GM19395 (cell line): Measurements from ENCODE around the gene IER2.
"Not testable (repeated sequence)": the region's sequence is repeated elsewhere in the genome, so short reads cannot be mapped to it uniquely, and the experiment has no call there.

ENCODE experiments used
- ATAC-seq: cut with Tn5 transposase; IDR thresholded peaks from one replicate; pipeline ENCODE4 v1.9.1; 2021; ENCODE audit warnings: mild to moderate bottlenecking, moderate library complexity; ENCODE audit not compliant: unreplicated experiment

IER2 gene

DNA sequence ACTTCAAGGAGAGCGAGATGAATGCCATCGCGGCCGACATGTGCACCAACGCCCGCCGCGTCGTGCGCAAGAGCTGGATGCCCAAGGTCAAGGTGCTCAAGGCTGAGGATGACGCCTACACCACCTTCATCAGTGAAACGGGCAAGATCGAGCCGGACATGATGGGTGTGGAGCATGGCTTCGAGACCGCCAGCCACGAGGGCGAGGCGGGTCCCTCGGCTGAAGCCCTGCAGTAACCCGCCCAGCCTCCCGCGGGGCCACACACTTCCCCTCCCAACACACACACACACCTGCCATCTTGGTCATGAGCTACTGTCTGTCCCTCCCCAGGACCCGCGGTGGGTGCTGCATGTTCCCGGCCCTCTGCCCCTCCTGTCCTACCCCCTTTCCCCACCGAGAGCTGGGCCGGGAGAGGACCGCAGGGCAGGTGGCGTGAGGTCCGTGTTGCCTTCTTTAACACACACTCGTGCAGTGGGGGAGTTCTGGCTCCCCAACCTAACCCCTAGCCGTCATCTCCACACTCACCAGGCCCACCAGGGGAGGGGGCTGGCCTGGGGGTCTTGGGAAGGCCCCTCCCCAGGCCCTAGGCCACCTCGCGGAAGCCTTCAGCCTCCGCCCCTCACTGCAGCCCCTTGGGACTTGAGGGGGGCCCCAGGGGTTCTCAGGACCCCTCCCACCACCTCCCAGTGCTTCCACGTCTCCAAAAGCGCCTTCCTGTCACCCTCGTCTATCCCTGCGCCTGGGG is 11.9 kb upstream of the IER2 start:
- no peak for ATAC-seq

DNA sequence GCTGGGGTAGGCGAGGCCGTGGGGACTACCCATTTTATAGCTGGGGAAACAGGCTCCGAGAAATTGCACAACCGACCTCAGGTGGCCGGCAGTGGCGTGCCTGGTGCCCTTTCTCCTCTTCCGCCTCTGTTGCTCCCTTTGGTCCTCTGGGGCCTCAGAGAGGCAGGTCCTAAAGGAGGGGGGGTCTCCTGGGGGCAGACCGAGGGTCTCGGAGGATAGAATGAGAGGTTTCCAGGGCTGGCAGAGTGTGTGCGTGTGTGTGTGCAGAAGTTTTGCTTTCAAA is 11.4 kb upstream of the IER2 start:
- ATAC-seq, result no peak

DNA sequence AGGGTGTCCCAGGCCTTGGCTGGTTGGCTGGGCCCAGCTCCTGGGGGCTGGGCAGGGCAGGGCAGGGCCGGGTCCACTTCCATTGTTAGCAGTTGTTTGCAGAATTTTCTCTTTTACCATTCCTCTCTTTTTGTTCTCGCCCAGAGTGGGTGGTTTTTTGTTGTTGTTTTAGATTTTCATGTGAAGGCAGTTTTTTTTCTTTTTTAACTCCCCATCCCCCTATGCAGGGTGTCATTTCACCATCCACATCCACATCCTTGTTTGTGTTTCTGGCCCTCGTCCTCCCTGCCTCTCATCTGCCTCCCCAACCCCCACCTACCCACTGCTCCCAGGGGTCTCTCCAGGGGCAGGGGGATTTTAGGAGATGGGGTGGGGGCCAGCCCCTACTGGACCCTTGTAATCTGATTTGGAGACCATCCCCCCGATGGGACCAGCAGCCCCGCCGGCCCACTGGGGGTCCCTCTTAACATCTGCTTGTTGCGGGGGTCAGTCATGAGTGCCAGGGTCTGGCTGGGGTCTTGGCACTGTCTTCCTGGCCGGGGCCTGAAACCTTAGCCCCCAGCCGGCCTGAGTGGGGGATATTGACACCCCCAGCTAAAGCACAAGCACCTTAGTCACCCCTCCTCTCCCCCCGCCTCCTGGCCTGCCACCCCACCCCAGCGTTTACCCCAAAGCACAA is 10.4 kb upstream of the IER2 start:
- no peak for ATAC-seq

DNA sequence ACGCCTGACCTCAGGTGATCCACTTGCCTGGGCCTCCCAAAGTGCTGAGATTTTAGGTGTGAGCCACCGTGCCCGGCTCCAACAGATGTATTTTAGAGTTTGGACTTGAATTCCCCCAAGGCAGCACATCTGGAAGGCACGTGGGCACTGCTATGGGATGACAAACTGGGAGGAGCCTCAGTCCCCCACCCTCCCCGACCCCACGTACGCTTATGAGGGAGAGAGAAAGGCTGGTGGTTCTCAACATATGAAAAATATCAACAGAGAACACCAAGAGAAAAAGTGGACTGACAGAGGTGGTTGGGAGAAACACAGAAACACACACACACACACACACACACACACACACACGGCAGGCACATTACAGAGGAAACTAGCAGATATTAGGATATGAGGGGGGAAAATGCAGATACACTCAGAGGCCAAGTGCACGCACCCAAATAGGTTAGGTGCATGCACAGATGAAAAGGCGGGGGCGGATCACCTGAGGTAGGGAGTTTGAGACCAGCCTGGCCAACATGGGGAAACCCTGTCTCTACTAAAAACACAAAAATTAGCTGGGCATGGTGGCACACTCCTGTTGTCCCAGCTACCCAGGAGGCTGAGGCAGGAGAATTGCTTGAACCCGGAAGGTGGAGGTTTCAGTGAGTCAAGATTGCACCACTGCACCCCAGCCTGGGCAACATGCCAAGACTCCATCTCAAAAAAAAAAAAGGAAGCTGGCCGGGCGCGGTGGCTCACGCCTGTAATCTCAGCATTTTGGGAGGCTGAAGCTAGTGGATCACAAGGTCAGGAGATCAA is 3.2 kb upstream of the IER2 start:
- ATAC-seq, result no peak

DNA sequence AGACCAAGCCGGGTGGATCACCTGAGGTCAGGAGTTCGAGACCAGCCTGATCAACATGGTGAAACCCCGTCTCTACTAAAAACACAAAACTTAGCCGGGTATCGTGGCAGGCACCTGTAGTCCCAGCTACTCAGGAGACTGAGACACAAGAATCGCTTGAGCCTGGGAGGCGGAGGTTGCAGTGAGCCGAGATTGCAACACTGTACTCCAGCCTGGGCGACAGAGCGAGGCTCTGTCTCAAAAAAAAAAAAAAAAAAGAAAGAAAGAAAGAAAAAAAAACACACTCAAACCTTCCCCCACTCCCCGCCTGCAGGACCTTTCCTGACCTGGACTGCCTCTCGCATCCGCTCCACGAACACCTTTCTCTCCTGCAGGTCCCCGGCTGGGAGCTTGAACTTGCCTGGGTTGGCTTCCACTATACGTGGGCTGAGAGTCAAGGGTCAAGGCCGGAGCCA is 1.0 kb upstream of the IER2 start:
- ATAC-seq, result not testable (repeated sequence)

DNA sequence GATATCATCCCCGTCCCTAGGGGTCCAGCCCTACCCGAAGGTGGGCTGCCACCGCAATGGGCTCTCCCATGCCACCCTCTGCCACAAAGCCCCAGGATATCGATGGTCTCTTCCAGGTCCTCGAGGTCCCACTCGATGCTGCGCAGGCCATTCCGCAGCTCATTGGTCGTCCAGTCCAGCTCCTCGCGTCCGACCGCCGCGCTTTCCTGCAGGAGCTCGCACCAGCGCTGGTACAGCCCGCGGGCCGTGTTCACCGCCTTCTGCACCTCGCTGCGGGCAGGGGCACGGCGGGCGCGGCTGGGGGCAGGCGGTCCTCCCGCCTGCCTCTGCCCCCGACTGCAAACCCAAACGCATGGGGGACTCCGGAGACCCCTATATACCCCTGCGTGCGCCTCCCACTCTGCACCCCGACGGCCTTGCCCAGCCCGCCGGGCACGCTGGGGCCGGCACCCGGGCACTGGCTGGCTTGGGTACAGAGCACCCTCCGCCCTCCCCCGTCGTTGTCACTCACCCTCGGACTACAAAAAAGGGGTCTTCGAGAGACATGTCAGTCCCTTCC is 504 bp upstream of the IER2 start:
- peak; percentile 2 for ATAC-seq

DNA sequence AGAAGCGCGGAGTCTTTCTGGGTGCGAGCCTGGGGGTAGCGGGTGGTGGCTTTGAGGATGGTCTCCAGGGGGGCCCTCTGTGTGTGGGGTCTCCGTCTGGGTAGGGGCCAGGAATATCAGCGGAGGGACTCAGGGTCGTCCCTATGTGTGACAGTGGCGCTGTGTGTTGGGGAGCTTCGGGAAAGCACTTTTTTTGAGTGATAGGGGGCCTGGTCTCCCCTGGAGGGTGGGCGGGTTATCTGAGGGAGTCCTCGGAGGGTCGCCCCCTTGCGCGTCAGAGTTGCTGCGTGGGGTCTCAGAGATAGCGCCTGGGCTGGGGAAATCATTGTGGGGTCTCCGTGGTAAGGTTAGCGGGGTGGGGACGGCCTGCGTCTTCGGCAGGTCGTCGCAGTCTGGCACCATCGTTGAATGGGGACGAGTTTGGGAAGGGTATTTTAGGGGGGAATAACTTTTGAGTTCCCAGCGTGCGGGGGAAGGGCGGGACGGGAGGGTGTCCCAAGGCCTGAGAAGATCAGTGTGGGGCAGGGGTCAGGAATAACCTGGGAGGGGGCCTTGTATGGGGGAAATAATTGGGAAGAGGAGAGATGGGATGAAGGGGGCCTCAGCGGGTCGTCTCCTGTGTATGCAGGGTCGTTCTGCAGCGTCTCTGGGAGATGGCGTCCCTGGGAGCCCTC is 857 bp downstream of the IER2 start:
- no peak for ATAC-seq

DNA sequence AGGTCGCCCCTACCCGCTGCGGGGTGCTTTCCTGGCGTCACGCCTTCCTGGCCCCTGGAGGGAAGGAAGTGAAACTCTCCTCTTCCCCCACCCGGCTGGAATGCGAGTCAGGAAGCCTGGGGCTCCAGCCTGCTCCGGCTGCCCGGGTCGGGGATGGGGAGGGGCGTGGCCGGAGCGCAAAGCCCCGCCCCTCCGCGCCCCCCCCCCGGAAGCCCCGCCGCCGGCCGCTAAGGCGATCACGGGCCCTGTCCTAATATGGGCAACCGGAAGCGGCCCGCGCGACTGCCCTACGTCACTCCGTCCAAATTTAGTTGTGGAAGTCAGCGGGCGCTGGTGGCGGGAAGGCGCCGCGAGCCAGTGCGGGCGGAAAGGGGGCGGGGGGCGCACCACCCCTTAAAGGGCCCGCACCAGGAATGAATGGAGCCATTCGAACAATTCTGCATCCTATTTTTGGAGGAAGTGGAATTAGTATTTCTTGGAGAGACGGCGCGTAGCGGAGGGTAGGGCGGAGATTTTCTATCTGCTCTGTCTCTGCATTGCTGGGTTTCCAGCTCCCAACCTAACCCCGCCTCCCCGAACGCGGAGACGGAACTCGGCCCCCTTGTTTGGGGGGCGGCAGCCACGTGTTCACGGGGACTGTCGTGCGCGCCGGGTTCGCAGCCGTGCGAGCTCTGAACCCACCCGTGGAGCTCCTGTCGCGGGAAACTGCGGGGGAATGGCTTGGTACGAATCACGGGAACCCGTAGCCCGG is 1.6 kb downstream of the IER2 start:
- peak; percentile 41 for ATAC-seq

DNA sequence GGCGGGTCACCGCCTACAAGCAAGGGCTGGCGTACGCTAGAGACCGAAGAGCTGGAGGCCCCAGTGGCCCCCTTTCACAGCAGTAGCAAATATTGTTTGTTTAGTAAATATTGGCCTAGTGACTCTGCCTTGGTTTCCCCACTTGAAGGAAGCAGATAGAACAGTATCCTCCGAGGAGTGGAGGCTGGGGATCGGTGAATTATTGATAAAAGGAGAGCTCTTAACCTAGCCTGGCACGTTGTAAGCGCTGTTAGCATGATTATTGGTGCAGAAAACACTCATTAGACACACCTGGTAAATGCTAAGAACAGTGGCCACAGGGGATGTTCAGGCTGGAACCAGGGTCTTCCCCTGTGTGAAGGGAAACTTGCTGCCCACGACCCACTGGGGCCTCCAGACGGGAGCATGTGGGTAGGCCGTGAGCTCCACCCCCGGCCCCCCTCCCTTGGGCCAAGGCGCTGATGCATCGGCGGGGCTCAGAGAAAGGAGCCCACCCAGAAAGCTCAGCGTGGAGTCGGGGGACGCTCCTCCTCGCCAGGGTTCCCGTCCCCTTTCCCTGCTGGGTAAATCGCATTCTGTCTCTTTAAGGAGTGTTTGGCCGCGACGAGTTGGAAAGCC is 2.3 kb downstream of the IER2 start:
- peak; percentile 1 for ATAC-seq

DNA sequence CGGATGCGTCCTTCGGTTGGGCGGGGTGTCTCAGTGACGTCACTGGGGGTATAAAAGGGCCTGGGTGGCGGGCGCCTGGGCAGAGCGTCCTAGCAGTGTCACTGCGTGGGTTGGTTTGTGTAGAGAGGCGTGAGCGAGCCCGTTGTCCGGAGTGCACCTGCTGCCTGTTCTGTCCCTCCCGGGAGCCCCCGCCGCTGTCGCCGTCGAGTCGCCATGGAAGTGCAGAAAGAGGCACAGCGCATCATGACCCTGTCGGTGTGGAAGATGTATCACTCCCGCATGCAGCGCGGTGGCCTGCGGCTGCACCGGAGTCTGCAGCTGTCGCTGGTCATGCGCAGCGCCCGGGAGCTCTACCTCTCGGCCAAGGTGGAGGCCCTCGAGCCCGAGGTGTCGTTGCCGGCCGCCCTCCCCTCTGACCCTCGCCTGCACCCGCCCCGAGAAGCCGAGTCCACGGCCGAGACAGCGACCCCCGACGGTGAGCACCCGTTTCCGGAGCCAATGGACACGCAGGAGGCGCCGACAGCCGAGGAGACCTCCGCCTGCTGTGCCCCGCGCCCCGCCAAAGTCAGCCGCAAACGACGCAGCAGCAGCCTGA is 2.9 kb downstream of the IER2 start:
- ATAC-seq, result peak; percentile 30

DNA sequence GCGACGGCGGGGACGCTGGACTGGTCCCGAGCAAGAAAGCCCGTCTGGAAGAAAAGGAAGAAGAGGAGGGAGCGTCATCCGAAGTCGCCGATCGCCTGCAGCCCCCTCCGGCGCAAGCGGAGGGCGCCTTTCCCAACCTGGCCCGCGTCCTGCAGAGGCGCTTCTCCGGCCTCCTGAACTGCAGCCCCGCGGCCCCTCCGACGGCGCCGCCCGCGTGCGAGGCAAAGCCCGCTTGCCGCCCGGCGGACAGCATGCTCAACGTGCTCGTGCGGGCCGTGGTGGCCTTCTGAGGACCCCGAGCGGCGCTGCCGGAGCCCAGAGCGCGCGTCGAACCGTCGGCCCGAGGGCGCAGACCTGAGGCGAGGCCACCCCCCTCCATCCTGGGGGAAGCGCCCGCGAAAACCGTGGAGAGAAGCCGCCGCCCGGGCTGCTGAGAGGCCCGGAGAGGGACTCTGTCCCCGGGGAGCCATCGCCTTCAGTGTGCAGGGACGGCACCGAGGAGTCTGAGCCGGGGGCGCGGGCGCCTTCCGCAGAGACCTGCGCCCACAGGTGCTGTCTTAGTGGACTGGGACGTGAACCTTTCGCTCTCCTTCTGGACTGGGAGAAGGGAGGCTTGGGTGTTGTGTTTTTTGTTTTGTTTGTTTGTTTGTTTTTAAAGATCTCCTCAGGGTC is 3.5 kb downstream of the IER2 start:
- no peak for ATAC-seq

DNA sequence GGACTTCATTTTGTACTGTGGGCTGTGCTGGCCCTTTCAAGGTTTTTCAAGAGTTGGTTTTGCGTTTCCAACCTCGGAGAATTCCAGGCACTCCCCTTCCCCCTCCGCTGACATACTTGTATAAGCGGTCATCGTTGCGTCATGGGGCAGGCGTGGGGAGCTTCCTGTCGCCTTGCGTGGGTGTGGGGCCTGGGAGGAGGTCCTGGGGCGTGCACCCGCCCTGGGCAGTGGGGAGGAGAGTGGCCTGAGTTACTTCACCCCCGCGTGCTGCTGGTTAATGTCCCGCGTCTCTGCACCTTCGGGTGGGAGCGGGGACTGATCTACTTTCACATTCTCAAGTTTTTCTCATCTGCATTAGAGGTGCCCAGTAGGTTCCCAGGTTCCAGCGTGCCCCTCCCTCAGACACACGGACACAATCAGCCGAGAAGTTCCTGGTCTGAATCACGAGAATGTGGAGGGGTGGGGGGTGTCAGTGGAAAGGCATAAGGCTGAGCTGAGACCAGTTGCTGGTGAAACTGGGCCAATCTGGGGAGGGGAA is 4.1 kb downstream of the IER2 start:
- ATAC-seq, result no peak

DNA sequence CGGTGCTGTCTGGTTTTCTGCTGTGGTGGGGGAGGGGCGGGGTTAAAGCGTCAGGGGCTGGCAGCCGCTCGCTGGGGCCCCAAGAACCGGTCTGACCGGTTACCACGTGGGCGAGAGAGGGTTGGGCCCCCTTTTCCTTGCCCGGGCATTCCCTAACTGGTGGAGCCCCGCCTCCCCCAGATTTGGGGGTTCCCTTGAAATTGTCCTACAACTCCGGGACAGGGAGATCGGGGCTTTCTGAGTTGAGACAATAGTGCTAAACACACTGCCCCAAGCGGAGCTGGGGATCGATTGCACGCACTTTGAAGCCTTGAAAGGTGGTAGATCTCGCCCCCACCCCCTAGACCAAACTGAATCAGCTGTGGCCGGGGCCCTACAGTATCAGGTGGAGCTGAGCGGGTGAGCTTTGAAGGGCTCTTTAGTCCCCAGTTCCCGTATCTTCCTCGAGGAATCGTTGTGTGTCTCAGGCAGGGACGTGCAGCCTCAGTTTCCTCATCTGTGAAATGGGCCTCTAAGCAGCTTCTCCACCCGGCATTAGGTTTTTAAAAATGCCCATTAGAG is 4.8 kb downstream of the IER2 start:
- no peak for ATAC-seq

DNA sequence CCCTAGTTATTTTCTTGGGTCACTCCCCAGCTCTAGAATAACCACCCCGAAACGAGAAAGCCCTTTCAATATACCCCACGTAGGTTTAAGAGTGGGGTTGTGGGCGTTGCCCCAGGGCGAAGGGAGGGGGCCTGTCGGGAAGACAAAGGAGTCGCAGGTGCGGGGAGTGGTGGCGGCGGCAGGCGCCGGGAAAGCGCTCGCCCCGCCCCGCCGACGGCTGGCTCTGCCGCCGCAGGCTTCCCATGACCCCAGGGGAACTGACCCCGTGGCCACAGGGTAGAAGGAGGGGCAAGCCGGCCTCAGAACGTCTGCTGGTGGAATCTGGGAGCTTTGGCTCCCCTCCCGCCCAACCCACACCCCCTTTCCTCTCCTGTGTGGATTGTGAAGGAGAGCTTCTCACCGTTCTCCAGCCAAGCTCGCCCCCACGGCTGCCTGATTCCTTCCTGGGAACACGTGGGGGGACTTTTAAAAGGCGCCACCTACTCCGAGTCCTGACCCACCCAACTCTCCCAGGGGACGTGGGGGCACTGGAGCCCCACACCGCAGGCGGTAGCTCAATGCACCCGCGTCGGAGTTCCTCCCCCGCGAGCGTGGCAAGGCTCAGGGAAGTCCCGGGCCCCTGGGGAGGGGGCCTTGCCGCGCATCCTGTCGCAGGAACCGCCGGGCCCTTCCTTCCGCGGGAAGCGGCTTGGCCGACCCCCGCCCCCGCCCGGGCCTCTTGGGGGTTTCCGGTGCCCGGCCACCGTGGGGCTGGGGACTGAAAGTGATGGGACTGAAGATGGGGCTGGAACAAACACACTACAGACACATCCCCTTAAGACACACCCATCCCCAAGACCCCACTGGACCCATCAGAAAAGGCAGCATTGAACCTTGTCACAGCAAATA is 5.5 kb downstream of the IER2 start:
- no peak for ATAC-seq

DNA sequence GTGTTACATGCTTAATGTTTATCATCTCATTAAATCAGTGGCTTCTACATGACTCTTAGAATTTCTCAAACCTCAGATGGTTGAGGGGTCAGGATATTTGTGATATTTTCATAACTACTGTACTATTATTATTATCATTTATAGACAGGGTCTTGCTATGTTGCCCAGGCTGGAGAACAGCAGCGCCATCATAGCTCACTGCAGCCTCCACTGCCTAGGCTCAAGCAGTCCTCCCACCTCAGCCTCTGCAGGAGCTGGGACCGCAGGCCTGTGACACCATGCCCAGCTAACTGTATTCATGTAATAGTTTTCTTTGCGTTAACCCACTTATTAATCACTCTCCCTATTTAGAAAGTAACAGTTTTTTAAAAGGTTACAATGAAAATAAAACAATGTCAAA is 9.5 kb downstream of the IER2 start:
- no peak for ATAC-seq

DNA sequence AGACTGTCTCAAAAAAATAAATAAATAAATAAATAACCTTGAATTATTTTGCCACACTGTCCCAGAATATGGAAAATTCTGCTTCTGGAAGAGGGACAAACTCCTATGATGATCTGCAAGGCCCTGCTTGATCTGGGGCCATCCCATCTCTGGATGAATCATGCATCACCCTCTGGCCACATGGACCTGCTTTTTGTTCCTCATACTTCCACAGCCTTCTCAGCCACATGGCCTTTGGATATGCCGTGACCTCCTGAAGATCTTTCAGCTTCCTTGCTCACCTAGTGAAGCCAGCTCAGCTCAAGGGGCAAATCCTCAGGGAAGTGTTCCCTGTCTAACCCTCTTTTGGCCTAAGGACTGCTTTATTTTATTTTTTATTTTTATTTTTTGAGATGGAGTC is 10.3 kb downstream of the IER2 start:
- ATAC-seq, result no peak
